ENCODE measurements around the gene IPO5.

- TF ChIP-seq CTCF (IDR thresholded peaks at IDR 0.05) (no peak), POLR2AphosphoS5 (IDR thresholded peaks at IDR 0.05) (no peak), POLR2A (IDR thresholded peaks at IDR 0.05; ENCODE audit: low read depth) (no peak)
Measured at GRCh38 chr13:97953376-97953970, at the start of gene IPO5.

All from esophagus muscularis mucosa (tissue), 3 donors.